Measurements from ENCODE around the gene LILRB3.
A peak's percentile ranks its signal among the peaks of the same experiment; 100 is the strongest.

Gene LILRB3

DNA sequence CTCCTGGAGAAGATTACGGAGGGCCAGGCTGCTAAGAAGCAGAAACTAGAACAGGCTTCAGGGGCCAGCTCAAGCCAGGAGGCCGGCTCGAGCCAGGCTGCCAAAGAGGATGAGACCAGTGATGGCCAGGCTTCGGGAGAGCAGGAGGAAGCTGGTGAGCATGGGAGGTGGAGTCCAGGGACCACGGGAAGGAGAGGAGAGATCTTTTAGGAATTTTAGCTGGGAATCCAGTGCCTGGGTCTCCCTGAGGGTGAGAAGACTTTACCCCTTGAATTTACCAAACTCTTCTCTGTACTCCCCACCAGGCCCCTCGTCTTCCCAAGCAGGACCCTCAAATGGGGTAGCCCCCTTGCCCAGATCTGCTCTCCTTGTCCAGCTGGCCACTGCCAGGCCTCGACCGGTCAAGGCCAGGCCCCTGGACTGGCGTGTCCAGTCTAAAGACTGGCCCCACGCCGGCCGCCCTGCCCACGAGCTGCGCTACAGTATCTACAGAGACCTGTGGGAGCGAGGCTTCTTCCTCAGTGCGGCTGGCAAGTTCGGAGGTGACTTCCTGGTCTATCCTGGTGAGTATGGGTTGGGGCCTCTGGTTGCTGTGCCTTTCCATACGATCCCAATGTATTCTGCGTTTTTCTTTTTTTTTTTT is 30.9 kb downstream of the LILRB3 start:
- no peak for DNase-seq
- Mint-ChIP-seq H3K27ac (peak overlapping the region; percentile 99), H3K4me3 (peak overlapping the region; percentile 93), H3K36me3 (ENCODE audit: low read depth) (peaks cover 35% of the 10 kb centered on the region), H3K9me3 (no peaks in the 10 kb centered on the region), H3K27me3 (ENCODE audit: low read depth, poor library complexity) (peaks cover 5% of the 10 kb centered on the region), H3K4me1 (peaks cover 39% of the 10 kb centered on the region)
- TF ChIP-seq, protein P1, sequence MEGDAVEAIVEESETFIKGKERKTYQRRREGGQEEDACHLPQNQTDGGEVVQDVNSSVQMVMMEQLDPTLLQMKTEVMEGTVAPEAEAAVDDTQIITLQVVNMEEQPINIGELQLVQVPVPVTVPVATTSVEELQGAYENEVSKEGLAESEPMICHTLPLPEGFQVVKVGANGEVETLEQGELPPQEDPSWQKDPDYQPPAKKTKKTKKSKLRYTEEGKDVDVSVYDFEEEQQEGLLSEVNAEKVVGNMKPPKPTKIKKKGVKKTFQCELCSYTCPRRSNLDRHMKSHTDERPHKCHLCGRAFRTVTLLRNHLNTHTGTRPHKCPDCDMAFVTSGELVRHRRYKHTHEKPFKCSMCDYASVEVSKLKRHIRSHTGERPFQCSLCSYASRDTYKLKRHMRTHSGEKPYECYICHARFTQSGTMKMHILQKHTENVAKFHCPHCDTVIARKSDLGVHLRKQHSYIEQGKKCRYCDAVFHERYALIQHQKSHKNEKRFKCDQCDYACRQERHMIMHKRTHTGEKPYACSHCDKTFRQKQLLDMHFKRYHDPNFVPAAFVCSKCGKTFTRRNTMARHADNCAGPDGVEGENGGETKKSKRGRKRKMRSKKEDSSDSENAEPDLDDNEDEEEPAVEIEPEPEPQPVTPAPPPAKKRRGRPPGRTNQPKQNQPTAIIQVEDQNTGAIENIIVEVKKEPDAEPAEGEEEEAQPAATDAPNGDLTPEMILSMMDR (IDR thresholded peaks at IDR 0.05) = no peak

GRCh38 chr19:54191011-54191810 is 31.6 kb downstream of the LILRB3 start, which contains the start of gene TSEN34:
TSS of gene TSEN34 (plus strand) at chr19:54191308. CDS start at chr19:54191365, 57 bp downstream.
- Mint-ChIP-seq H3K36me3 (ENCODE audit: low read depth) (peaks cover 38% of the 10 kb centered on the region), H3K4me3 (peak within 1 kb of the TSS; percentile 93), H3K4me1 (peaks cover 43% of the 10 kb centered on the region), H3K27me3 (ENCODE audit: low read depth, poor library complexity) (peaks cover 5% of the 10 kb centered on the region), H3K9me3 (no peaks in the 10 kb centered on the region), H3K27ac (peak within 1 kb of the TSS; percentile 100)
- DNase-seq = peak; percentile 90
- TF ChIP-seq, protein P1 (IDR thresholded peaks at IDR 0.05) = no peak

DNA sequence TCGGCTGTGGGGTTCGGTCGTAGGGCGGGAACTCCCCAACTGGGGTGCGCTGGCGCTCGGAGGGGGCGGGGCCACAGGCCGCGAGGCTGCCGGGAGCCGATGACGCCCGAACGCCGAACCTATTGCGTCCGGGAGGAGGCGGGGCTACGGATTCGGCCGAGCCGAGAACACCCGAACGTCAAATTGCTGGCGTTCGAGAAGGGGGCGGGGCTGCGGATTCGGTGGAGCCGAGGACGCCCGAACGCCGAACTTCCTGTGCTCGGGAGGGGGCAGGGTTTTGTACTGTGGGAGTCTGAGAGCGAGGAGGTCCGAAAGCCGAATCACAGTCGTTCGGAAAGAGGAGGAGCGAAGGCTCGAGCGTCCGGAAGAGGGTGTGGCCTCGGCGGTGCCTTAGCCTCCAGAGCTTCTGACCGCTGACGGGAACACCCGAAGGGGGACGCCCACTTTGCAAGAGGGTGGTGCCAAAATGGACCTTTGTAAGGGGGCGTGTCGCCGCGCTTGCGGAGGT is 32.2 kb downstream of the LILRB3 start:
- peaks cover 43% of the 10 kb centered on the region for H3K4me1 Mint-ChIP-seq
- H3K36me3 Mint-ChIP-seq (ENCODE audit: low read depth) = peaks cover 37% of the 10 kb centered on the region
- TF ChIP-seq, protein P1 (IDR thresholded peaks at IDR 0.05) = no peak
- H3K9me3 Mint-ChIP-seq = no peaks in the 10 kb centered on the region
- peak overlapping the region; percentile 93 for H3K4me3 Mint-ChIP-seq
- H3K27ac Mint-ChIP-seq = peak overlapping the region; percentile 100
- peaks cover 5% of the 10 kb centered on the region for H3K27me3 Mint-ChIP-seq (ENCODE audit: low read depth, poor library complexity)
- peak; percentile 100 for DNase-seq

- peak; percentile 100 for DNase-seq
- H3K27ac Mint-ChIP-seq = peak overlapping the region; percentile 100
- H3K4me1 Mint-ChIP-seq = peaks cover 43% of the 10 kb centered on the region
- TF ChIP-seq, protein P1 (IDR thresholded peaks at IDR 0.05) = no peak
- peak overlapping the region; percentile 93 for H3K4me3 Mint-ChIP-seq
- H3K36me3 Mint-ChIP-seq (ENCODE audit: low read depth) = peaks cover 35% of the 10 kb centered on the region
- H3K27me3 Mint-ChIP-seq (ENCODE audit: low read depth, poor library complexity) = peaks cover 5% of the 10 kb centered on the region
- no peaks in the 10 kb centered on the region for H3K9me3 Mint-ChIP-seq
Measured at GRCh38 chr19:54189735-54190502, 32.9 kb downstream of the LILRB3 start.

GRCh38 chr19:54189145-54189734 is 33.6 kb downstream of the LILRB3 start, which contains the start of gene MBOAT7:
TSS of gene MBOAT7 (minus strand) at chr19:54189580. CDS start at chr19:54188508, 1,072 bp downstream.
- TF ChIP-seq, protein P1 (IDR thresholded peaks at IDR 0.05) = no peak
- H3K9me3 Mint-ChIP-seq = no peaks in the 10 kb centered on the region
- H3K36me3 Mint-ChIP-seq (ENCODE audit: low read depth) = peaks cover 32% of the 10 kb centered on the region
- DNase-seq = peak; percentile 88
- peak within 1 kb of the TSS; percentile 100 for H3K27ac Mint-ChIP-seq
- peaks cover 43% of the 10 kb centered on the region for H3K4me1 Mint-ChIP-seq
- peak within 1 kb of the TSS; percentile 93 for H3K4me3 Mint-ChIP-seq
- peaks cover 5% of the 10 kb centered on the region for H3K27me3 Mint-ChIP-seq (ENCODE audit: low read depth, poor library complexity)

Measured in nephron progenitor cell (in vitro differentiated cells).